Progenitor cell of endocrine pancreas (in vitro differentiated cells): ENCODE data around the gene NAT14. TPM values are rescaled to one million over a fixed set of nuclear protein-coding genes. Genes with fewer than 3 reads are reported as not detected.

ENCODE experiments used
- DNase-seq: peaks from one replicate; pipeline ENCODE4 v3.0.0; 2021; ENCODE audit warnings: low spot score; ENCODE audit not compliant: unreplicated experiment
- H3K27ac Mint-ChIP-seq: 2 replicates; pipeline ENCODE4 v1.8.0; 2021; ENCODE audit warnings: mild to moderate bottlenecking, moderate library complexity, mixed read lengths
- H3K27me3 Mint-ChIP-seq: 2 replicates; pipeline ENCODE4 v1.8.0; 2021; ENCODE audit warnings: mixed read lengths
- H3K36me3 Mint-ChIP-seq: 2 replicates; pipeline ENCODE4 v1.8.0; 2022; ENCODE audit warnings: mixed read lengths; ENCODE audit not compliant: insufficient read depth
- H3K4me1 Mint-ChIP-seq: 2 replicates; pipeline ENCODE4 v1.8.0; 2021; ENCODE audit warnings: low read depth, mixed read lengths
- H3K4me3 Mint-ChIP-seq: 2 replicates; pipeline ENCODE4 v1.8.0; 2021; ENCODE audit warnings: low read depth, mild to moderate bottlenecking, moderate library complexity, mixed read lengths
- H3K9me3 Mint-ChIP-seq: 2 replicates; pipeline ENCODE4 v1.8.0; 2021; ENCODE audit warnings: low read depth, mixed read lengths
- CTCF ChIP-seq: fragments of 200-600 bp; sonication (generic); IDR thresholded peaks from one replicate; pipeline ENCODE4 v1.5.0; 2021; ENCODE audit warnings: antibody characterized with exemption, mild to moderate bottlenecking; ENCODE audit not compliant: unreplicated experiment
- total RNA-seq: library from RNA; stranded (reverse); gene quantifications from 2 replicates; pipeline ENCODE4 v1.2.1, GENCODE V29; 2021

Gene NAT14
- total RNA-seq, 1 donor from 2014 or later = 69.7 TPM

GRCh38 chr19:55451163-55451964 lies 33.6 kb upstream of the NAT14 start:
- Mint-ChIP-seq H3K4me1 (peaks cover 8% of the 10 kb centered on the region), H3K4me3 (peak overlapping the region; percentile 41), H3K27ac (no peak overlapping the region), H3K9me3 (no peaks in the 10 kb centered on the region), H3K36me3 (peaks cover 7% of the 10 kb centered on the region), H3K27me3 (peaks cover 28% of the 10 kb centered on the region)
- DNase-seq = no peak
- TF ChIP-seq CTCF = no peak

GRCh38 chr19:55451965-55452748 lies 32.8 kb upstream of the NAT14 start:
- Mint-ChIP-seq H3K4me3 (no peak overlapping the region), H3K9me3 (no peaks in the 10 kb centered on the region), H3K27ac (no peak overlapping the region), H3K27me3 (peaks cover 27% of the 10 kb centered on the region), H3K4me1 (peaks cover 8% of the 10 kb centered on the region), H3K36me3 (peaks cover 7% of the 10 kb centered on the region)
- TF ChIP-seq CTCF = no peak
- DNase-seq = no peak

- Mint-ChIP-seq H3K27ac (no peak overlapping the region), H3K36me3 (peaks cover 7% of the 10 kb centered on the region), H3K27me3 (peaks cover 27% of the 10 kb centered on the region), H3K4me1 (peaks cover 8% of the 10 kb centered on the region), H3K4me3 (no peak overlapping the region), H3K9me3 (no peaks in the 10 kb centered on the region)
- DNase-seq = peak; percentile 45
- peak; percentile 7 for TF ChIP-seq CTCF
Measured at GRCh38 chr19:55452749-55453346, 32.1 kb upstream of the NAT14 start.

GRCh38 chr19:55453511-55454260 lies 31.3 kb upstream of the NAT14 start:
- TF ChIP-seq CTCF = no peak
- Mint-ChIP-seq H3K9me3 (no peaks in the 10 kb centered on the region), H3K4me3 (peak overlapping the region; percentile 16), H3K4me1 (peaks cover 8% of the 10 kb centered on the region), H3K36me3 (peaks cover 7% of the 10 kb centered on the region), H3K27ac (peak overlapping the region; percentile 63), H3K27me3 (peaks cover 27% of the 10 kb centered on the region)
- DNase-seq = no peak
